T-helper 1 cell treated with Interleukin-12 subunit alpha and Interleukin-12 subunit beta and Interleukin-4 antibody, amounts not matched to agents 30 μg/mL and 1 μg/mL, for 36 hours (primary cell): ENCODE measurements around the gene UNKL.

Source experiments
- H3K27ac Mint-ChIP-seq: one replicate; pipeline ENCODE4 v1.8.0; 2021; ENCODE audit warnings: mild to moderate bottlenecking, mixed read lengths
- H3K27me3 Mint-ChIP-seq: one replicate; pipeline ENCODE4 v1.8.0; 2021; ENCODE audit warnings: low read depth, mixed read lengths
- H3K36me3 Mint-ChIP-seq: one replicate; pipeline ENCODE4 v1.8.0; 2021; ENCODE audit warnings: low read depth, mixed read lengths
- H3K4me1 Mint-ChIP-seq: one replicate; pipeline ENCODE4 v1.8.0; 2021; ENCODE audit warnings: low read depth, mixed read lengths
- H3K4me3 Mint-ChIP-seq: one replicate; pipeline ENCODE4 v1.8.0; 2021; ENCODE audit warnings: mild to moderate bottlenecking, moderate library complexity, mixed read lengths
- H3K9me3 Mint-ChIP-seq: one replicate; pipeline ENCODE4 v1.8.0; 2021; ENCODE audit warnings: mixed read lengths

Gene UNKL

GRCh38 chr16:1371054-1371978 lies 43.2 kb downstream of the UNKL start:
- no peaks in the 10 kb centered on the region for H3K36me3 Mint-ChIP-seq
- no peaks in the 10 kb centered on the region for H3K27me3 Mint-ChIP-seq
- H3K4me3 Mint-ChIP-seq: no peak overlapping the region
- H3K9me3 Mint-ChIP-seq: no peaks in the 10 kb centered on the region
- H3K4me1 Mint-ChIP-seq: peaks cover under 1% of the 10 kb centered on the region
- no peak overlapping the region for H3K27ac Mint-ChIP-seq

GRCh38 chr16:1367486-1368174 lies 46.9 kb downstream of the UNKL start:
- H3K4me1 Mint-ChIP-seq: no peaks in the 10 kb centered on the region
- H3K4me3 Mint-ChIP-seq: no peak overlapping the region
- no peak overlapping the region for H3K27ac Mint-ChIP-seq
- no peaks in the 10 kb centered on the region for H3K9me3 Mint-ChIP-seq
- H3K27me3 Mint-ChIP-seq: no peaks in the 10 kb centered on the region
- H3K36me3 Mint-ChIP-seq: peaks cover 7% of the 10 kb centered on the region

GRCh38 chr16:1366712-1367299 lies 47.7 kb downstream of the UNKL start:
- Mint-ChIP-seq H3K4me3 (no peak overlapping the region), H3K36me3 (peaks cover 7% of the 10 kb centered on the region), H3K27ac (no peak overlapping the region)

GRCh38 chr16:1366060-1366711 lies 48.3 kb downstream of the UNKL start:
- Mint-ChIP-seq H3K36me3 (peaks cover 7% of the 10 kb centered on the region), H3K4me1 (no peaks in the 10 kb centered on the region), H3K9me3 (no peaks in the 10 kb centered on the region), H3K27me3 (no peaks in the 10 kb centered on the region), H3K27ac (no peak overlapping the region), H3K4me3 (no peak overlapping the region)

More at GRCh38 chr16:1366712-1367299, 47.7 kb downstream of the UNKL start:
- Mint-ChIP-seq H3K9me3 (no peaks in the 10 kb centered on the region), H3K27me3 (no peaks in the 10 kb centered on the region), H3K4me1 (no peaks in the 10 kb centered on the region)

GRCh38 chr16:1364510-1364909 lies 50.0 kb downstream of the UNKL start:
- no peaks in the 10 kb centered on the region for H3K27me3 Mint-ChIP-seq
- no peaks in the 10 kb centered on the region for H3K4me1 Mint-ChIP-seq
- H3K27ac Mint-ChIP-seq: no peak overlapping the region
- H3K36me3 Mint-ChIP-seq: peaks cover 10% of the 10 kb centered on the region
- no peak overlapping the region for H3K4me3 Mint-ChIP-seq
- H3K9me3 Mint-ChIP-seq: no peaks in the 10 kb centered on the region

GRCh38 chr16:1363501-1364041 lies 50.9 kb downstream of the UNKL start:
- no peak overlapping the region for H3K27ac Mint-ChIP-seq
- no peaks in the 10 kb centered on the region for H3K9me3 Mint-ChIP-seq
- no peaks in the 10 kb centered on the region for H3K4me1 Mint-ChIP-seq
- H3K4me3 Mint-ChIP-seq: no peak overlapping the region
- H3K36me3 Mint-ChIP-seq: peaks cover 12% of the 10 kb centered on the region
- no peaks in the 10 kb centered on the region for H3K27me3 Mint-ChIP-seq

- H3K4me1 Mint-ChIP-seq: no peaks in the 10 kb centered on the region
- no peak overlapping the region for H3K27ac Mint-ChIP-seq
- no peaks in the 10 kb centered on the region for H3K9me3 Mint-ChIP-seq
Observed at GRCh38 chr16:1362807-1363206, 51.7 kb downstream of the UNKL start.

GRCh38 chr16:1361685-1362360 lies 52.7 kb downstream of the UNKL start:
- H3K36me3 Mint-ChIP-seq: peaks cover 12% of the 10 kb centered on the region
- no peak overlapping the region for H3K4me3 Mint-ChIP-seq
- H3K27ac Mint-ChIP-seq: no peak overlapping the region
- no peaks in the 10 kb centered on the region for H3K4me1 Mint-ChIP-seq
- H3K9me3 Mint-ChIP-seq: no peaks in the 10 kb centered on the region
- H3K27me3 Mint-ChIP-seq: no peaks in the 10 kb centered on the region

More at GRCh38 chr16:1362807-1363206, 51.7 kb downstream of the UNKL start:
- no peaks in the 10 kb centered on the region for H3K27me3 Mint-ChIP-seq
- no peak overlapping the region for H3K4me3 Mint-ChIP-seq
- H3K36me3 Mint-ChIP-seq: peaks cover 12% of the 10 kb centered on the region

GRCh38 chr16:1357906-1358566 lies 56.5 kb downstream of the UNKL start:
- no peak overlapping the region for H3K4me3 Mint-ChIP-seq
- no peak overlapping the region for H3K27ac Mint-ChIP-seq
- no peaks in the 10 kb centered on the region for H3K27me3 Mint-ChIP-seq
- peaks cover 3% of the 10 kb centered on the region for H3K4me1 Mint-ChIP-seq
- no peaks in the 10 kb centered on the region for H3K9me3 Mint-ChIP-seq
- peaks cover 6% of the 10 kb centered on the region for H3K36me3 Mint-ChIP-seq

- Mint-ChIP-seq H3K36me3 (peaks cover 5% of the 10 kb centered on the region), H3K4me1 (peaks cover 7% of the 10 kb centered on the region), H3K27ac (no peak overlapping the region), H3K4me3 (no peak overlapping the region), H3K9me3 (no peaks in the 10 kb centered on the region), H3K27me3 (no peaks in the 10 kb centered on the region)
Observed at GRCh38 chr16:1356061-1356900, 58.2 kb downstream of the UNKL start.

GRCh38 chr16:1355591-1355990 lies 58.9 kb downstream of the UNKL start:
- H3K4me3 Mint-ChIP-seq: no peak overlapping the region
- no peak overlapping the region for H3K27ac Mint-ChIP-seq
- no peaks in the 10 kb centered on the region for H3K27me3 Mint-ChIP-seq
- H3K36me3 Mint-ChIP-seq: peaks cover 5% of the 10 kb centered on the region
- no peaks in the 10 kb centered on the region for H3K9me3 Mint-ChIP-seq
- H3K4me1 Mint-ChIP-seq: peaks cover 11% of the 10 kb centered on the region

- no peaks in the 10 kb centered on the region for H3K9me3 Mint-ChIP-seq
- no peaks in the 10 kb centered on the region for H3K27me3 Mint-ChIP-seq
- H3K27ac Mint-ChIP-seq: no peak overlapping the region
- H3K36me3 Mint-ChIP-seq: peaks cover 2% of the 10 kb centered on the region
- no peak overlapping the region for H3K4me3 Mint-ChIP-seq
- H3K4me1 Mint-ChIP-seq: peaks cover 12% of the 10 kb centered on the region
Observed at GRCh38 chr16:1354815-1355540, 59.5 kb downstream of the UNKL start.
